HCT116 (cell line): ENCODE measurements around the gene MMP25. TPM values are rescaled to one million over a fixed set of nuclear protein-coding genes. Genes with fewer than 3 reads are reported as not detected.

Source experiments
- ATAC-seq: fragments of 200-7000 bp; cut with Tn5 transposase; 2 replicates; pipeline ENCODE4 v1.9.1; 2020; ENCODE audit warnings: mild to moderate bottlenecking, moderate library complexity
- BruUV-seq: library from RNA; stranded (reverse); fragments of 400-500 nt; replicated peaks from 2 replicates; lab custom pipeline; 2021; lab: Mats Ljungman, UMichigan
- CTCF ChIA-PET: fragments of 300-600 bp; sonication (Branson Sonifier 250); formaldehyde crosslinking; loops from one replicate; lab custom pipeline; 2021; ENCODE audit warnings: antibody characterized with exemption; lab: Charles Lee
- POLR2A ChIA-PET: fragments of 300-600, 350-600 bp; sonication (Branson Sonifier 250); formaldehyde crosslinking; loops from one replicate; lab custom pipeline; 2021; ENCODE audit warnings: antibody characterized with exemption; lab: Charles Lee
- RAD21 ChIA-PET, 2 experiments: fragments of 300-600 bp; sonication (Branson Sonifier 250); formaldehyde crosslinking; loops; one replicate each; lab custom pipeline; 2023; ENCODE audit warnings: low total read pairs in 2 of 2; ENCODE audit not compliant: uncharacterized antibody in 2 of 2, unreplicated experiment in 2 of 2, low non-redundant PET in 1 of 2; lab: Charles Lee
- DNase-seq: peaks from one replicate; pipeline ENCODE4 v3.0.0-alpha.2; 2010; ENCODE audit warnings: low read depth, low spot score
- H2AFZ ChIP-seq: fragments of 200-600 bp; shearing (Covaris generic), sonication (generic); 2 replicates; pipeline ENCODE4 v1.6.1; 2017; ENCODE audit warnings: low read depth, mixed run types, mixed read lengths, antibody characterized with exemption, low read length; ENCODE audit not compliant: poor library complexity, severe bottlenecking
- H3K27ac ChIP-seq: 2 replicates; pipeline ENCODE4 v1.5.1; 2012; ENCODE audit warnings: low read depth, low read length
- H3K27me3 ChIP-seq: fragments of 200-600 bp; sonication (generic); 2 replicates; pipeline ENCODE4 v1.6.1; 2016; ENCODE audit warnings: mixed run types, low read length, mixed read lengths; ENCODE audit not compliant: insufficient read depth
- H3K36me3 ChIP-seq, 2 experiments: fragments of 200-500 bp in 1 of 2; fragments of 200-600 bp in 1 of 2; sonication (Bioruptor generic) in 1 of 2; sonication (generic) in 1 of 2; 2 replicates each; pipeline versions ENCODE4 v1.5.1 to v1.6.1; 2014 to 2016; ENCODE audit warnings: low read length in 2 of 2, inconsistent platforms in 1 of 2, mixed read lengths in 1 of 2, mixed run types in 1 of 2; ENCODE audit not compliant: insufficient read depth in 2 of 2, control insufficient read depth in 1 of 2
- H3K4me1 ChIP-seq, 2 experiments: fragments of 200-600 bp in 1 of 2; sonication (generic) in 1 of 2; 2 replicates each; pipeline versions ENCODE4 v1.5.1 to v1.6.1; 2012 to 2017; ENCODE audit warnings: low read length in 2 of 2, inconsistent platforms in 1 of 2, mild to moderate bottlenecking in 1 of 2, mixed read lengths in 1 of 2, mixed run types in 1 of 2, moderate library complexity in 1 of 2; ENCODE audit not compliant: insufficient read depth in 2 of 2, control insufficient read depth in 1 of 2
- H3K4me2 ChIP-seq: fragments of 200-600 bp; sonication (generic); 2 replicates; pipeline ENCODE4 v1.6.1; 2017; ENCODE audit warnings: mixed run types, low read length, mixed read lengths
- H3K4me3 ChIP-seq, 2 experiments: fragments of 200-600 bp in 1 of 2; sonication (generic) in 1 of 2; replicated peaks in 1 of 2; 2 replicates each; pipeline ENCODE4 v1.5.1; 2011 to 2016; ENCODE audit warnings: low read length in 2 of 2, control low read depth in 1 of 2, low read depth in 1 of 2, mild to moderate bottlenecking in 1 of 2, mixed read lengths in 1 of 2, mixed run types in 1 of 2
- H3K79me2 ChIP-seq: fragments of 200-600 bp; sonication (generic); 2 replicates; pipeline ENCODE4 v1.6.1; 2017; ENCODE audit warnings: mild to moderate bottlenecking, mixed run types, low read length, moderate library complexity, mixed read lengths; ENCODE audit not compliant: insufficient read depth
- H3K9ac ChIP-seq: fragments of 200-600 bp; sonication (generic); 2 replicates; pipeline ENCODE4 v1.6.1; 2016; ENCODE audit warnings: low read length, mixed read lengths
- H3K9me2 ChIP-seq: fragments of 200-600 bp; sonication (generic), shearing (Covaris generic); 2 replicates; pipeline ENCODE4 v1.6.1; 2017; ENCODE audit warnings: mixed run types, mild to moderate bottlenecking, moderate library complexity; ENCODE audit not compliant: insufficient read depth
- H3K9me3 ChIP-seq, 2 experiments: fragments of 200-500 bp in 1 of 2; fragments of 200-600 bp in 1 of 2; sonication (Bioruptor generic) in 1 of 2; sonication (generic) in 1 of 2; 2 replicates each; pipeline ENCODE4 v1.6.1; 2014 to 2017; ENCODE audit warnings: low read length in 2 of 2, mixed read lengths in 2 of 2, inconsistent platforms in 1 of 2, low read depth in 1 of 2, mild to moderate bottlenecking in 1 of 2, mixed run types in 1 of 2, moderate library complexity in 1 of 2; ENCODE audit not compliant: control insufficient read depth in 1 of 2, insufficient read depth in 1 of 2
- H4K20me1 ChIP-seq: fragments of 200-600 bp; sonication (generic), shearing (Covaris generic); 2 replicates; pipeline ENCODE4 v1.6.1; 2017; ENCODE audit warnings: mixed run types, mild to moderate bottlenecking, moderate library complexity; ENCODE audit not compliant: insufficient read depth
- CBX3 ChIP-seq: IDR thresholded peaks from 2 replicates; pipeline ENCODE4 v1.6.1; 2012; ENCODE audit warnings: low read depth
- CEBPB ChIP-seq: IDR thresholded peaks from 2 replicates; pipeline ENCODE4 v1.6.1; 2012; ENCODE audit warnings: low read depth
- CTCF ChIP-seq, 3 experiments: fragments of 200-600 bp in 1 of 3; sonication (generic) in 1 of 3; IDR thresholded peaks in 2 of 3; conservative IDR thresholded peaks in 1 of 3; 2 replicates each; pipeline ENCODE4 v1.5.1; 2012 to 2017; ENCODE audit warnings: low read depth in 2 of 3, low read length in 2 of 3, antibody characterized with exemption in 1 of 3, borderline replicate concordance in 1 of 3, control low read depth in 1 of 3, mild to moderate bottlenecking in 1 of 3, mixed read lengths in 1 of 3, mixed run types in 1 of 3, moderate library complexity in 1 of 3; ENCODE audit not compliant: insufficient read depth in 1 of 3
- EGR1 ChIP-seq: IDR thresholded peaks from 2 replicates; pipeline ENCODE4 v1.6.1; 2012; ENCODE audit warnings: low read depth
- ELF1 ChIP-seq: IDR thresholded peaks from 2 replicates; pipeline ENCODE4 v1.6.1; 2012; ENCODE audit warnings: low read depth, borderline replicate concordance
- EZH2 ChIP-seq: fragments of 200-600 bp; sonication (generic); IDR thresholded peaks from 2 replicates; pipeline ENCODE4 v1.6.1; 2017; ENCODE audit warnings: antibody characterized with exemption, mixed run types
- EZH2phosphoT487 ChIP-seq: fragments of 200-600 bp; IDR thresholded peaks from 2 replicates; pipeline ENCODE4 v1.6.1; 2018; ENCODE audit warnings: antibody characterized with exemption, borderline replicate concordance
- FOSL1 ChIP-seq: IDR thresholded peaks from 2 replicates; pipeline ENCODE4 v1.6.1; 2012; ENCODE audit warnings: low read depth
- POLR2AphosphoS5 ChIP-seq: IDR thresholded peaks from 2 replicates; pipeline ENCODE4 v1.6.1; 2011; ENCODE audit warnings: mild to moderate bottlenecking, low read depth, low read length, moderate library complexity
- RAD21 ChIP-seq: IDR thresholded peaks from 2 replicates; pipeline ENCODE4 v1.6.1; 2012; ENCODE audit warnings: low read depth, mild to moderate bottlenecking
- SIN3A ChIP-seq: IDR thresholded peaks from 2 replicates; pipeline ENCODE4 v1.6.1; 2012; ENCODE audit warnings: low read depth
- SP1 ChIP-seq: IDR thresholded peaks from 2 replicates; pipeline ENCODE4 v1.6.1; 2012; ENCODE audit warnings: low read depth
- TCF7L2 ChIP-seq: IDR thresholded peaks from 2 replicates; pipeline ENCODE4 v1.7.0; 2011; ENCODE audit warnings: borderline replicate concordance, inconsistent platforms; ENCODE audit not compliant: insufficient read depth, insufficient read length; ENCODE audit errors: extremely low read depth
- YY1 ChIP-seq: IDR thresholded peaks from 2 replicates; pipeline ENCODE4 v1.6.1; 2011; ENCODE audit warnings: low read length, low read depth, moderate library complexity, mild to moderate bottlenecking; ENCODE audit not compliant: insufficient replicate concordance; ENCODE audit errors: extremely low read depth
- ZFX ChIP-seq: fragments of 450-650 bp; IDR thresholded peaks from 2 replicates; pipeline ENCODE4 v1.6.1; 2017
- intact Hi-C: fragments of 100-400 bp; cut with micrococcal nuclease; formaldehyde crosslinking; loops from 2 replicates; pipeline ENCODE4 v1.10.0; 2022
- total RNA-seq: library from RNA; stranded (reverse); gene quantifications from one replicate; pipeline ENCODE4 v1.2.1, GENCODE V29; 2021; ENCODE audit not compliant: unreplicated experiment
- TF ChIP-seq, protein P1 (sequence below): IDR thresholded peaks from 2 replicates; pipeline ENCODE4 v1.6.1; 2012
- TF ChIP-seq, protein P2 (sequence below): IDR thresholded peaks from 2 replicates; pipeline ENCODE4 v1.6.1; 2012; ENCODE audit warnings: low read depth
- TF ChIP-seq, protein P3 (sequence below): IDR thresholded peaks from 2 replicates; pipeline ENCODE4 v1.6.1; 2012
- TF ChIP-seq, protein P4 (sequence below): IDR thresholded peaks from 2 replicates; pipeline ENCODE4 v1.6.1; 2011; ENCODE audit warnings: mild to moderate bottlenecking, low read length, moderate library complexity; ENCODE audit not compliant: insufficient replicate concordance; ENCODE audit errors: extremely low read depth

The MMP25 gene
- total RNA-seq, 1 experiment from 2014 or later = 2.5 TPM

- Histone ChIP-seq H3K9ac (no peak overlapping the region), H3K79me2 (peaks cover 10% of the 10 kb centered on the region; the same call in 1 of the 2 replicates), H3K27ac (peak overlapping the region; percentile 37; the same call in 1 of the 2 replicates), H4K20me1 (no peaks in the 10 kb centered on the region), H3K4me2 (0 out of 2 replicates have a peak overlapping the region, but pooled peaks have one; percentile 71), H2AFZ (no peak overlapping the region), H3K27me3 (no peaks in the 10 kb centered on the region), H3K9me3 (no peaks in the 10 kb centered on the region), H3K4me3 (no peak overlapping the region), H3K9me2 (no peaks in the 10 kb centered on the region), H3K4me1 (peaks cover 4 to 43% of the 10 kb centered on the region in 2 experiments; a peak in 3 of 4 replicates), H3K36me3 (peaks cover 8 to 18% of the 10 kb centered on the region in 2 experiments; a peak in 2 of 4 replicates)
- RAD21 ChIA-PET = interaction anchor here (0.7 to 1.0 kb wide), 3 partner anchors 25 to 121 kb away, joined by 3 to 8 read pairs (median 7); no protein-coding TSS in a partner anchor
- no TSS peak for BruUV-seq
- intact Hi-C loops = no loop called here
- CTCF ChIA-PET = interaction anchor here (0.6 to 2.0 kb wide), 19 partner anchors 9 to 143 kb away, joined by 3 to 29 read pairs (median 5); partner anchors contain the start of genes KREMEN2 and TNFRSF12A
- no peak for ATAC-seq
- no peak for DNase-seq
- POLR2A ChIA-PET = interaction anchor here (0.6 to 1.9 kb wide), 6 partner anchors 10 to 1224 kb away, joined by 3 to 16 read pairs (median 4); no protein-coding TSS in a partner anchor
- TF ChIP-seq ELF1 = no peak
- TF ChIP-seq POLR2AphosphoS5 = no peak
- TF ChIP-seq YY1 = no peak
- no peak for TF ChIP-seq CEBPB
- TF ChIP-seq TCF7L2 = no peak
- TF ChIP-seq, protein P1, sequence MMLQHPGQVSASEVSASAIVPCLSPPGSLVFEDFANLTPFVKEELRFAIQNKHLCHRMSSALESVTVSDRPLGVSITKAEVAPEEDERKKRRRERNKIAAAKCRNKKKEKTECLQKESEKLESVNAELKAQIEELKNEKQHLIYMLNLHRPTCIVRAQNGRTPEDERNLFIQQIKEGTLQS = no peak
- no peak for TF ChIP-seq FOSL1
- TF ChIP-seq RAD21 = no peak
- TF ChIP-seq, protein P2, sequence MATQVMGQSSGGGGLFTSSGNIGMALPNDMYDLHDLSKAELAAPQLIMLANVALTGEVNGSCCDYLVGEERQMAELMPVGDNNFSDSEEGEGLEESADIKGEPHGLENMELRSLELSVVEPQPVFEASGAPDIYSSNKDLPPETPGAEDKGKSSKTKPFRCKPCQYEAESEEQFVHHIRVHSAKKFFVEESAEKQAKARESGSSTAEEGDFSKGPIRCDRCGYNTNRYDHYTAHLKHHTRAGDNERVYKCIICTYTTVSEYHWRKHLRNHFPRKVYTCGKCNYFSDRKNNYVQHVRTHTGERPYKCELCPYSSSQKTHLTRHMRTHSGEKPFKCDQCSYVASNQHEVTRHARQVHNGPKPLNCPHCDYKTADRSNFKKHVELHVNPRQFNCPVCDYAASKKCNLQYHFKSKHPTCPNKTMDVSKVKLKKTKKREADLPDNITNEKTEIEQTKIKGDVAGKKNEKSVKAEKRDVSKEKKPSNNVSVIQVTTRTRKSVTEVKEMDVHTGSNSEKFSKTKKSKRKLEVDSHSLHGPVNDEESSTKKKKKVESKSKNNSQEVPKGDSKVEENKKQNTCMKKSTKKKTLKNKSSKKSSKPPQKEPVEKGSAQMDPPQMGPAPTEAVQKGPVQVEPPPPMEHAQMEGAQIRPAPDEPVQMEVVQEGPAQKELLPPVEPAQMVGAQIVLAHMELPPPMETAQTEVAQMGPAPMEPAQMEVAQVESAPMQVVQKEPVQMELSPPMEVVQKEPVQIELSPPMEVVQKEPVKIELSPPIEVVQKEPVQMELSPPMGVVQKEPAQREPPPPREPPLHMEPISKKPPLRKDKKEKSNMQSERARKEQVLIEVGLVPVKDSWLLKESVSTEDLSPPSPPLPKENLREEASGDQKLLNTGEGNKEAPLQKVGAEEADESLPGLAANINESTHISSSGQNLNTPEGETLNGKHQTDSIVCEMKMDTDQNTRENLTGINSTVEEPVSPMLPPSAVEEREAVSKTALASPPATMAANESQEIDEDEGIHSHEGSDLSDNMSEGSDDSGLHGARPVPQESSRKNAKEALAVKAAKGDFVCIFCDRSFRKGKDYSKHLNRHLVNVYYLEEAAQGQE = no peak
- no peak for TF ChIP-seq CBX3
- TF ChIP-seq, protein P3, sequence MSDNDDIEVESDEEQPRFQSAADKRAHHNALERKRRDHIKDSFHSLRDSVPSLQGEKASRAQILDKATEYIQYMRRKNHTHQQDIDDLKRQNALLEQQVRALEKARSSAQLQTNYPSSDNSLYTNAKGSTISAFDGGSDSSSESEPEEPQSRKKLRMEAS = no peak
- TF ChIP-seq SP1 = no peak
- no peak for TF ChIP-seq EZH2
- no peak for TF ChIP-seq SIN3A
- no peak for TF ChIP-seq CTCF (IDR thresholded peaks at IDR 0.05 in 2 of 3, conservative IDR thresholded peaks at IDR 0.05 in 1 of 3; ENCODE audit: borderline replicate concordance in 1 of 3, insufficient read depth in 1 of 3, low read depth in 2 of 3, low read length in 2 of 3)
- no peak for TF ChIP-seq ZFX
- no peak for TF ChIP-seq EZH2phosphoT487
- no peak for TF ChIP-seq EGR1
- TF ChIP-seq, protein P4, sequence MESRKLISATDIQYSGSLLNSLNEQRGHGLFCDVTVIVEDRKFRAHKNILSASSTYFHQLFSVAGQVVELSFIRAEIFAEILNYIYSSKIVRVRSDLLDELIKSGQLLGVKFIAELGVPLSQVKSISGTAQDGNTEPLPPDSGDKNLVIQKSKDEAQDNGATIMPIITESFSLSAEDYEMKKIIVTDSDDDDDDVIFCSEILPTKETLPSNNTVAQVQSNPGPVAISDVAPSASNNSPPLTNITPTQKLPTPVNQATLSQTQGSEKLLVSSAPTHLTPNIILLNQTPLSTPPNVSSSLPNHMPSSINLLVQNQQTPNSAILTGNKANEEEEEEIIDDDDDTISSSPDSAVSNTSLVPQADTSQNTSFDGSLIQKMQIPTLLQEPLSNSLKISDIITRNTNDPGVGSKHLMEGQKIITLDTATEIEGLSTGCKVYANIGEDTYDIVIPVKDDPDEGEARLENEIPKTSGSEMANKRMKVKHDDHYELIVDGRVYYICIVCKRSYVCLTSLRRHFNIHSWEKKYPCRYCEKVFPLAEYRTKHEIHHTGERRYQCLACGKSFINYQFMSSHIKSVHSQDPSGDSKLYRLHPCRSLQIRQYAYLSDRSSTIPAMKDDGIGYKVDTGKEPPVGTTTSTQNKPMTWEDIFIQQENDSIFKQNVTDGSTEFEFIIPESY = no peak
Observed at GRCh38 chr16:3028716-3029319, 17.5 kb upstream of the MMP25 start.
